B cell (primary cell): ENCODE results near the gene GMNC. TPM values are rescaled to one million over a fixed set of nuclear protein-coding genes. Genes with fewer than 3 reads are reported as not detected.

ENCODE experiments used
- ATAC-seq: fragments of 200-7000 bp; cut with Tn5 transposase; one replicate; pipeline ENCODE4 v1.10.0; 2021; ENCODE audit warnings: low read depth, mild to moderate bottlenecking, moderate number of reproducible peaks, moderate library complexity
- CTCF ChIA-PET: fragments of 350-600 bp; sonication (Branson Sonifier 250); formaldehyde crosslinking; loops from one replicate; lab custom pipeline; 2021; ENCODE audit warnings: antibody characterized with exemption, inconsistent platforms; lab: Charles Lee
- POLR2A ChIA-PET: fragments of 350-600 bp; sonication (Branson Sonifier 250); formaldehyde crosslinking; loops from one replicate; lab custom pipeline; 2021; ENCODE audit warnings: antibody characterized with exemption; lab: Charles Lee
- DNase-seq: peaks from one replicate; pipeline ENCODE4 v3.0.0; 2013
- H2AFZ ChIP-seq: 2 replicates; pipeline ENCODE4 v1.6.1; 2012; ENCODE audit warnings: mild to moderate bottlenecking, low read depth, low read length; ENCODE audit not compliant: insufficient read depth, poor library complexity, severe bottlenecking
- H3K27ac ChIP-seq, 2 donors: 1 replicate in 1 of 2; 2 replicates in 1 of 2; pipeline ENCODE4 v1.5.1; 2012 to 2013; ENCODE audit warnings: low read length in 2 of 2, mild to moderate bottlenecking in 2 of 2, moderate library complexity in 1 of 2
- H3K27me3 ChIP-seq, 4 experiments: fragments of 200-600 bp in 1 of 4; sonication (generic) in 1 of 4; replicated peaks in 1 of 4; 1 replicate in 2 of 4; 2 replicates in 2 of 4; pipeline versions ENCODE4 v1.6.1 to v1.7.0; 2013 to 2016; ENCODE audit warnings: low read length in 3 of 4, mild to moderate bottlenecking in 2 of 4, mixed read lengths in 1 of 4, moderate library complexity in 1 of 4; ENCODE audit not compliant: insufficient read depth in 4 of 4, control insufficient read depth in 3 of 4; ENCODE audit errors: control extremely low read depth in 1 of 4
- H3K36me3 ChIP-seq, 2 experiments: replicated peaks in 1 of 2; 1 replicate in 1 of 2; 2 replicates in 1 of 2; pipeline versions ENCODE4 v1.6.1 to v1.7.1; 2013; ENCODE audit warnings: low read length in 1 of 2; ENCODE audit not compliant: insufficient read depth in 2 of 2, control insufficient read depth in 1 of 2; ENCODE audit errors: control extremely low read depth in 1 of 2, extremely low read depth in 1 of 2
- H3K4me1 ChIP-seq, 2 donors: fragments of 200-600 bp in 1 of 2; sonication (generic) in 1 of 2; 1 replicate in 1 of 2; 2 replicates in 1 of 2; pipeline versions ENCODE4 v1.5.1 to v1.6.1; 2013 to 2017; ENCODE audit warnings: low read length in 2 of 2; ENCODE audit not compliant: control insufficient read depth in 2 of 2, insufficient read depth in 2 of 2
- H3K4me2 ChIP-seq: replicated peaks from 2 replicates; pipeline ENCODE3; 2012; ENCODE audit warnings: mild to moderate bottlenecking, low read depth, low read length; ENCODE audit not compliant: poor library complexity, severe bottlenecking
- H3K4me3 ChIP-seq, 5 experiments: fragments of 200-600 bp in 1 of 5; sonication (generic) in 1 of 5; 1 replicate in 3 of 5; 2 replicates in 2 of 5; pipeline versions ENCODE4 v1.5.1 to v1.7.0; 2011 to 2016; ENCODE audit warnings: low read length in 4 of 5, mild to moderate bottlenecking in 4 of 5, low read depth in 2 of 5, control low read depth in 1 of 5, moderate library complexity in 1 of 5; ENCODE audit not compliant: insufficient read depth in 1 of 5; ENCODE audit errors: control extremely low read depth in 1 of 5, extremely low read depth in 1 of 5
- H3K79me2 ChIP-seq: fragments of 200-600 bp; sonication (generic); one replicate; pipeline ENCODE4 v1.6.0; 2016; ENCODE audit warnings: low read length; ENCODE audit not compliant: control insufficient read depth, insufficient read depth
- H3K9ac ChIP-seq: fragments of 200-600 bp; sonication (generic); 2 replicates; pipeline ENCODE4 v1.6.1; 2017; ENCODE audit warnings: mild to moderate bottlenecking, low read length, moderate library complexity
- H3K9me3 ChIP-seq, 3 donors: one replicate each; pipeline versions ENCODE4 v1.6.1 to v1.7.1; 2013; ENCODE audit warnings: low read length in 2 of 3; ENCODE audit not compliant: control insufficient read depth in 2 of 3, insufficient read depth in 1 of 3; ENCODE audit errors: control extremely low read depth in 1 of 3
- H4K20me1 ChIP-seq: 2 replicates; pipeline ENCODE4 v1.6.0; 2012; ENCODE audit warnings: mild to moderate bottlenecking, low read length; ENCODE audit not compliant: insufficient read depth, control insufficient read depth, poor library complexity, severe bottlenecking
- H3K27ac Mint-ChIP-seq: one replicate; pipeline ENCODE4 v1.8.0; 2021; ENCODE audit warnings: mixed read lengths
- H3K27me3 Mint-ChIP-seq: one replicate; pipeline ENCODE4 v1.8.0; 2021; ENCODE audit warnings: mixed read lengths
- H3K4me1 Mint-ChIP-seq: one replicate; pipeline ENCODE4 v1.8.0; 2021; ENCODE audit warnings: mixed read lengths
- H3K4me3 Mint-ChIP-seq: one replicate; pipeline ENCODE4 v1.8.0; 2021; ENCODE audit warnings: mixed read lengths
- H3K9me3 Mint-ChIP-seq: one replicate; pipeline ENCODE4 v1.8.0; 2022; ENCODE audit warnings: mixed read lengths; ENCODE audit not compliant: insufficient read depth
- EZH2 ChIP-seq: IDR thresholded peaks from 2 replicates; pipeline ENCODE4 v1.6.1; 2012; ENCODE audit warnings: borderline replicate concordance, low read depth, mild to moderate bottlenecking, moderate library complexity, low read length; ENCODE audit not compliant: insufficient read depth, poor library complexity, severe bottlenecking
- WGBS: methylation state at CpG from one replicate; pipeline ENCODE4 v1.1.5; 2013; ENCODE audit warnings: missing lambda C conversion rate; ENCODE audit not compliant: insufficient coverage; 5-methylcytosine and 5-hydroxymethylcytosine counted together
- intact Hi-C: fragments of 100-400 bp; cut with micrococcal nuclease; formaldehyde crosslinking; loops from one replicate; pipeline ENCODE4 v1.10.0; 2022
- polyA plus RNA-seq: library from polyadenylated mRNA; depleted of rRNA; stranded (reverse); fragments of >200 nt; gene quantifications from 2 replicates; pipeline ENCODE4 v1.2.3, GENCODE V29; 2012
- total RNA-seq, 2 donors: library from RNA; stranded (reverse); fragments of 120-200 nt in 1 of 2; gene quantifications; 1 replicate in 1 of 2; 2 replicates in 1 of 2; pipeline versions ENCODE4 v1.2.3 to v1.2.4, GENCODE V29; 2013 to 2022
- TF ChIP-seq, protein P1 (sequence below): fragments of 200-600 bp; IDR thresholded peaks from one replicate; pipeline ENCODE4 v1.8.0; 2022; ENCODE audit warnings: antibody characterized with exemption, mild to moderate bottlenecking

The GMNC gene
- total and polyA plus RNA-seq, 2 donors (not counting 1 experiment from before 2014, with no cell fraction given) = not detected

DNA sequence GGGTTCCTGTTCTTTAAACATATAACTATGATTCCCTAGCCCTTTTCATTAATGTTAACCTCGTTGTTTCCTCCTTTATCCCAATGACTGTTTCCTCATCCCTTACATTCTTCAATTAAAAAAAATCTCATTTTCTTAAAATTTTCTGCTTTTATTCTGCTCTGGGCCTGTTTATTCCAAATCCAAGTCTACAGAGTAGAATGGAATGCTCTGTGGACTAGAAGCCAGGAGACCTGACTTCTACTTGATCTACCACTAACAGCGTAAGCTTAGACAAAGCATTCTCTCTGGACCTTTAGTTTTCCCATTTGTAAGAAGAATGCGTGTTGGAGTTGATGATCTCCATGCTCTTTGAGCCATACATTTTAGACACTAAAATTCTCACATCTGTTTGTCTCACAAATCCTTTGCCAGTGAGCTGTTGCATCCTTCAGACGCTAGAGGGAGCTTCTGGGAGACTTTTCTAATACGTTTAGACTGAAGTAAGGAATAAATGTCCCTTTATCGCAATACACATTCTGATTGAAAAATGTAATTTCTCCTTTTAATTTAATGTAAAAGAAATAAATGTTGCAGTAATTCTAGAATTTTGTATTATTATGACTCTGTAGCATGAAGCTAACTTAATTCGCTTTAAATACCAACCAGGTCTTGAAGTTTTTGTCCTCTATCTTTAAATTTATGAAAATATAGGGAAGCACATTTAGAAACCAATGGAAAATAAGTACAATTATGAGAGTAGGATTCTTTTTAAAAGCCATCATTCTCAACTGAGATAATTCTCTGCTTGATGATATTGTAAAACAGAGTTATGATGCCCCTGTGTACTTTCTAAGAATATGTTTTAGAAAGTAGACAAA lies 21.7 kb upstream of the GMNC start:
- no peak overlapping the region for H3K27ac Mint-ChIP-seq
- ATAC-seq (peak; percentile 41), DNase-seq (peak; percentile 51)
- no peak overlapping the region for H2AFZ ChIP-seq
- 75% methylated on average over 1 of the region's 7 CpGs for WGBS
- no peaks in the 10 kb centered on the region for H4K20me1 ChIP-seq
- ChIA-PET CTCF (interaction anchor here (1.2 to 5.4 kb wide), 8 partner anchors 13 to 1560 kb away, joined by 3 to 48 read pairs (median 4); no protein-coding TSS in a partner anchor), POLR2A (no interaction called here)
- TF ChIP-seq, protein P1, sequence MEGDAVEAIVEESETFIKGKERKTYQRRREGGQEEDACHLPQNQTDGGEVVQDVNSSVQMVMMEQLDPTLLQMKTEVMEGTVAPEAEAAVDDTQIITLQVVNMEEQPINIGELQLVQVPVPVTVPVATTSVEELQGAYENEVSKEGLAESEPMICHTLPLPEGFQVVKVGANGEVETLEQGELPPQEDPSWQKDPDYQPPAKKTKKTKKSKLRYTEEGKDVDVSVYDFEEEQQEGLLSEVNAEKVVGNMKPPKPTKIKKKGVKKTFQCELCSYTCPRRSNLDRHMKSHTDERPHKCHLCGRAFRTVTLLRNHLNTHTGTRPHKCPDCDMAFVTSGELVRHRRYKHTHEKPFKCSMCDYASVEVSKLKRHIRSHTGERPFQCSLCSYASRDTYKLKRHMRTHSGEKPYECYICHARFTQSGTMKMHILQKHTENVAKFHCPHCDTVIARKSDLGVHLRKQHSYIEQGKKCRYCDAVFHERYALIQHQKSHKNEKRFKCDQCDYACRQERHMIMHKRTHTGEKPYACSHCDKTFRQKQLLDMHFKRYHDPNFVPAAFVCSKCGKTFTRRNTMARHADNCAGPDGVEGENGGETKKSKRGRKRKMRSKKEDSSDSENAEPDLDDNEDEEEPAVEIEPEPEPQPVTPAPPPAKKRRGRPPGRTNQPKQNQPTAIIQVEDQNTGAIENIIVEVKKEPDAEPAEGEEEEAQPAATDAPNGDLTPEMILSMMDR = peak; percentile 98
- no peak for TF ChIP-seq EZH2
- H3K36me3 ChIP-seq = no peaks in the 10 kb centered on the region
- no peaks in the 10 kb centered on the region for H3K79me2 ChIP-seq
- H3K27ac ChIP-seq = no peak overlapping the region
- H3K27me3 ChIP-seq = no peaks in the 10 kb centered on the region
- peaks cover 10% of the 10 kb centered on the region for H3K27me3 Mint-ChIP-seq
- no peaks in the 10 kb centered on the region for H3K9me3 Mint-ChIP-seq
- no peak overlapping the region for H3K4me2 ChIP-seq
- intact Hi-C loops = loop anchor here (5.0 to 10.0 kb wide), 2 partner anchors 503 to 531 kb away; no protein-coding TSS in a partner anchor
- H3K9me3 ChIP-seq = no peaks in the 10 kb centered on the region
- H3K4me3 Mint-ChIP-seq = no peak overlapping the region
- H3K9ac ChIP-seq = no peak overlapping the region
- no peak overlapping the region for H3K4me3 ChIP-seq
- H3K4me1 Mint-ChIP-seq = no peaks in the 10 kb centered on the region
- no peaks in the 10 kb centered on the region for H3K4me1 ChIP-seq

GRCh38 chr3:190883141-190883540 lies 20.6 kb upstream of the GMNC start:
- Histone ChIP-seq H4K20me1 (no peaks in the 10 kb centered on the region), H3K4me2 (no peak overlapping the region), H3K27ac (no peak overlapping the region), H3K4me3 (no peak overlapping the region), H3K9me3 (no peaks in the 10 kb centered on the region), H3K36me3 (no peaks in the 10 kb centered on the region), H3K79me2 (no peaks in the 10 kb centered on the region), H3K4me1 (no peaks in the 10 kb centered on the region), H3K27me3 (no peaks in the 10 kb centered on the region), H2AFZ (no peak overlapping the region), H3K9ac (no peak overlapping the region)
- H3K9me3 Mint-ChIP-seq = no peaks in the 10 kb centered on the region
- no CpG with 5 or more reads among the region's 3 CpGs for WGBS
- intact Hi-C loops = loop anchor here (5.0 to 10.0 kb wide), 2 partner anchors 504 to 532 kb away; no protein-coding TSS in a partner anchor
- H3K27ac Mint-ChIP-seq = no peak overlapping the region
- no peak overlapping the region for H3K4me3 Mint-ChIP-seq
- TF ChIP-seq EZH2 = no peak
- TF ChIP-seq, protein P1 = no peak
- ChIA-PET POLR2A (no interaction called here), CTCF (interaction anchor here (1.2 to 5.4 kb wide), 5 partner anchors 12 to 1561 kb away, joined by 3 to 48 read pairs (median 6); partner anchors contain the start of gene GMNC)
- no peak for DNase-seq
- peaks cover 10% of the 10 kb centered on the region for H3K27me3 Mint-ChIP-seq
- no peak for ATAC-seq
- H3K4me1 Mint-ChIP-seq = no peaks in the 10 kb centered on the region
